HEK293 (cell line): ENCODE measurements around the gene GIN1.
"Not testable (repeated sequence)": the region's sequence is repeated elsewhere in the genome, so short reads cannot be mapped to it uniquely, and the experiment has no call there.

Experiments used
- IKZF3 ChIP-seq: fragments of 450-650 bp; IDR thresholded peaks from 2 replicates; pipeline ENCODE4 v1.5.0; 2018; ENCODE audit warnings: missing biosample characterization, mild to moderate bottlenecking, missing genetic modification characterization, moderate library complexity
- KLF1 ChIP-seq: fragments of 450-650 bp; formaldehyde crosslinking; IDR thresholded peaks from 2 replicates; pipeline ENCODE4 v1.5.1; 2016; ENCODE audit warnings: missing biosample characterization, missing genetic modification characterization
- YY1 ChIP-seq: fragments of 450-650 bp; formaldehyde crosslinking; IDR thresholded peaks from 2 replicates; pipeline ENCODE4 v1.5.1; 2018; ENCODE audit warnings: missing biosample characterization, missing genetic modification characterization
- ZBTB21 ChIP-seq: fragments of 450-650 bp; formaldehyde crosslinking; IDR thresholded peaks from 2 replicates; pipeline ENCODE4 v1.5.1; 2017; ENCODE audit warnings: missing biosample characterization, missing genetic modification characterization
- ZNF169 ChIP-seq: fragments of 450-650 bp; formaldehyde crosslinking; IDR thresholded peaks from 2 replicates; pipeline ENCODE4 v1.5.1; 2016; ENCODE audit warnings: missing biosample characterization, missing genetic modification characterization
- ZNF211 ChIP-seq: fragments of 450-650 bp; formaldehyde crosslinking; IDR thresholded peaks from 2 replicates; pipeline ENCODE4 v1.5.1; 2016; ENCODE audit warnings: low read depth, missing biosample characterization, missing genetic modification characterization
- ZNF274 ChIP-seq, 2 experiments: fragments of 200-500 bp in 1 of 2; fragments of 450-650 bp in 1 of 2; sonication (Bioruptor generic) in 1 of 2; formaldehyde crosslinking in 1 of 2; IDR thresholded peaks; 2 replicates each; pipeline versions ENCODE4 v1.5.1 to v1.6.1; 2014 to 2016; ENCODE audit warnings: borderline replicate concordance in 1 of 2, inconsistent platforms in 1 of 2, low read length in 1 of 2, missing biosample characterization in 1 of 2, missing genetic modification characterization in 1 of 2
- ZNF623 ChIP-seq: fragments of 450-650 bp; formaldehyde crosslinking; IDR thresholded peaks from 2 replicates; pipeline ENCODE4 v1.5.1; 2016; ENCODE audit warnings: missing biosample characterization, missing genetic modification characterization
- ZNF660 ChIP-seq: fragments of 450-650 bp; IDR thresholded peaks from 2 replicates; pipeline ENCODE4 v1.5.1; 2018; ENCODE audit warnings: missing biosample characterization, mild to moderate bottlenecking, missing genetic modification characterization
- ZNF837 ChIP-seq: fragments of 450-650 bp; formaldehyde crosslinking; IDR thresholded peaks from 2 replicates; pipeline ENCODE4 v1.5.1; 2016; ENCODE audit warnings: missing biosample characterization, missing genetic modification characterization
- TF ChIP-seq, protein P1 (sequence below): fragments of 450-650 bp; formaldehyde crosslinking; IDR thresholded peaks from 2 replicates; pipeline ENCODE4 v1.5.1; 2016; ENCODE audit warnings: missing biosample characterization, missing genetic modification characterization
- TF ChIP-seq, protein P2 (sequence below): fragments of 450-650 bp; formaldehyde crosslinking; IDR thresholded peaks from 2 replicates; pipeline ENCODE4 v1.5.1; 2016; ENCODE audit warnings: missing biosample characterization, missing genetic modification characterization

DNA sequence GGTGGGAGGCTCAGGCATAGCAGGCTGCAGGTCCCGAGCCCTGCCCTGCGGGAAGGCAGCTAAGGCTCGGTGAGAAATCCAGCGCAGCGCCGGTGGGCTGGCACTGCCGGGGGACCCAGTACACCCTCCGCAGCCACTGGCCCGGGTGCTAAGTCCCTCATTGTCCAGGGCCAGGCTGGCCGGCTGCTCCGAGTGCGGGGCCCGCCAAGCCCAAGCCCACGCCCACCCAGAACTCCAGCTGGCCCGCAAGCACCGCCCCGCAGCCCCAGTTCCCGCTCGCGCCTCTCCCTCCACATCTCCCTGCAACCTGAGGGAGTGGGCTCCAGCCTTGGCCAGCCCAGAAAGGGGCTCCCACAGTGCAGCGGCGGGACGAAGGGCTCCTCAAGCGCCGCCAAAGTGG lies 22.2 kb upstream of the GIN1 start:
- not testable (repeated sequence) for TF ChIP-seq ZNF623 (tag by site-specific recombination); ZNF211 (tag by site-specific recombination); IKZF3 (tag by site-specific recombination); ZBTB21 (tag by site-specific recombination); YY1 (tag by site-specific recombination); ZNF274 (IDR thresholded peaks at IDR 0.05; ENCODE audit: low read length); ZNF274 (tag by site-specific recombination; IDR thresholded peaks at IDR 0.05; ENCODE audit: borderline replicate concordance); ZNF660 (tag by site-specific recombination); ZNF837 (tag by site-specific recombination); ZNF169; KLF1 (tag by site-specific recombination)
- TF ChIP-seq, protein P1, sequence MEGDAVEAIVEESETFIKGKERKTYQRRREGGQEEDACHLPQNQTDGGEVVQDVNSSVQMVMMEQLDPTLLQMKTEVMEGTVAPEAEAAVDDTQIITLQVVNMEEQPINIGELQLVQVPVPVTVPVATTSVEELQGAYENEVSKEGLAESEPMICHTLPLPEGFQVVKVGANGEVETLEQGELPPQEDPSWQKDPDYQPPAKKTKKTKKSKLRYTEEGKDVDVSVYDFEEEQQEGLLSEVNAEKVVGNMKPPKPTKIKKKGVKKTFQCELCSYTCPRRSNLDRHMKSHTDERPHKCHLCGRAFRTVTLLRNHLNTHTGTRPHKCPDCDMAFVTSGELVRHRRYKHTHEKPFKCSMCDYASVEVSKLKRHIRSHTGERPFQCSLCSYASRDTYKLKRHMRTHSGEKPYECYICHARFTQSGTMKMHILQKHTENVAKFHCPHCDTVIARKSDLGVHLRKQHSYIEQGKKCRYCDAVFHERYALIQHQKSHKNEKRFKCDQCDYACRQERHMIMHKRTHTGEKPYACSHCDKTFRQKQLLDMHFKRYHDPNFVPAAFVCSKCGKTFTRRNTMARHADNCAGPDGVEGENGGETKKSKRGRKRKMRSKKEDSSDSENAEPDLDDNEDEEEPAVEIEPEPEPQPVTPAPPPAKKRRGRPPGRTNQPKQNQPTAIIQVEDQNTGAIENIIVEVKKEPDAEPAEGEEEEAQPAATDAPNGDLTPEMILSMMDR (tag by site-specific recombination) = not testable (repeated sequence)
- TF ChIP-seq, protein P2, sequence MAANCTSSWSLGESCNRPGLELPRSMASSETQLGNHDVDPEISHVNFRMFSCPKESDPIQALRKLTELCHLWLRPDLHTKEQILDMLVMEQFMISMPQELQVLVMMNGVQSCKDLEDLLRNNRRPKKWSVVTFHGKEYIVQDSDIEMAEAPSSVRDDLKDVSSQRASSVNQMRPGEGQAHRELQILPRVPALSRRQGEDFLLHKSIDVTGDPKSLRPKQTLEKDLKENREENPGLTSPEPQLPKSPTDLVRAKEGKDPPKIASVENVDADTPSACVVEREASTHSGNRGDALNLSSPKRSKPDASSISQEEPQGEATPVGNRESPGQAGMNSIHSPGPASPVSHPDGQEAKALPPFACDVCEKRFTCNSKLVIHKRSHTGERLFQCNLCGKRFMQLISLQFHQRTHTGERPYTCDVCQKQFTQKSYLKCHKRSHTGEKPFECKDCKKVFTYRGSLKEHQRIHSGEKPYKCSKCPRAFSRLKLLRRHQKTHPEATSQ (tag by site-specific recombination) = not testable (repeated sequence)
